Left renal cortex interstitium (tissue), 4 donors: ENCODE data around the gene HELZ. TPM values are rescaled to one million over a fixed set of nuclear protein-coding genes. Genes with fewer than 3 reads are reported as not detected.
"Not testable (repeated sequence)": the region's sequence is repeated elsewhere in the genome, so short reads cannot be mapped to it uniquely, and the experiment has no call there.

Source experiments
- DNase-seq, 4 donors: peaks; one replicate each; pipeline ENCODE4 v3.0.0-alpha.2; 2013; ENCODE audit warnings: low read depth in 4 of 4, low spot score in 2 of 4, missing footprints in 1 of 4
- polyA plus RNA-seq, 4 donors: library from polyadenylated mRNA; unstranded; fragments of 120-200 nt; gene quantifications; one replicate each; pipeline ENCODE4 v1.2.1, GENCODE V29; 2013; ENCODE audit not compliant: insufficient read length in 4 of 4

The HELZ gene
- polyA plus RNA-seq, 4 donors = 21.6 to 38.8 (median 33.2) TPM

DNA sequence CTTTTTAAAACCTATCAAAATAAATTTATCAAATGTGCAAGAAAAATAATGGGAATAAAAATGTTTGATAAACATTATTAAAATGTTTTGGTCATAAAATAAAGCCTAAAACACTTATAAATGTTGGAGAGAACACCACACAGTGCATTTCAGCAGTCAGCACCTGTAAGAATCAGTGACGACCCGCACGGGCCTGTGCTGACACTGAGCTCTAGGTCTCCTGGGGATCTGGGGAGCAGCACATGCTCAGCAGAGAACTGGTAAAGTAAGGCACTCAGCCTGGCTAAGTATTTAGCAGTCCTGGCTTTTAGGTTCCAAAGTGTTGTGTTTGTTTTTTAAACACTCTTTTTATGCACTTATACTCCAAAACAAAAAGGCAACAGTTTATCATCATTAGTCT is 46.9 kb downstream of the HELZ start:
- no peak for DNase-seq

DNA sequence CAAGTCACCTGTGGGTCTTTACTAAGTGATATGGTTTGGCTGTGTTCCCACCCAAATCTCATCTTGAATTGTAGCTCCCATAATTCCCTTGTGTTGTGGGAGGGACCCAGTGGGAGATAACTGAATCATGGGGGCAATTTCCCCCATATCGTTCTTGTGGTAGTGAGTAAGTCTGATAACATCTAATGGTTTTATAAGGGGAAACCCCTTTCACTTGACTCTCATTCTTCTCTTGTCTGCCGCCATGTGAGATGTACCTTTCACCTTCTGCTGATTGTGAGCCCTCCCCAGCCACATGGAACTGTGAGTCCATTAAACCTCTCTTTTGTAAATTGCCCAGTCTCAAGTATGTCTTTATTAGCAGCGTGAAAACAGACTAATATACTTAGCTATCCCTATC is 48.0 kb downstream of the HELZ start:
- not testable (repeated sequence) for DNase-seq

DNA sequence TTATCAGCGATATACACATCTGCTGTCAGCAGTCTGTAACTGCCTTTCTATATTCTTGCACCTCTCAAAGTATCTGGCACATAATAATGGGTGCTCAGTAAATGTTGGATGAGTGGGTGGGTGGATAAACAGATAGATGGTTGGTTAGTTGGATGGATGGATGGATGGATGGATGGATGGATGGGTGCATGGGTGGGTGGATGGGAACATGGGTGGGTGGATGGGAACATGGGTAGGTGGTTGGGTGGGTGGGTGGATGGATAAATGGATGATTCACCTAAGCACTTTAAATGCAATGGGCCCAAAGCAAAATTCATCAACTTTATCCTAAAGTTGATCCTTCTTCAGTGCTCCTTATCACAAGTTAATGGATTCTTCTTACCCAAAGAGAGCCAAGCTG is 48.6 kb downstream of the HELZ start:
- DNase-seq = no peak

DNA sequence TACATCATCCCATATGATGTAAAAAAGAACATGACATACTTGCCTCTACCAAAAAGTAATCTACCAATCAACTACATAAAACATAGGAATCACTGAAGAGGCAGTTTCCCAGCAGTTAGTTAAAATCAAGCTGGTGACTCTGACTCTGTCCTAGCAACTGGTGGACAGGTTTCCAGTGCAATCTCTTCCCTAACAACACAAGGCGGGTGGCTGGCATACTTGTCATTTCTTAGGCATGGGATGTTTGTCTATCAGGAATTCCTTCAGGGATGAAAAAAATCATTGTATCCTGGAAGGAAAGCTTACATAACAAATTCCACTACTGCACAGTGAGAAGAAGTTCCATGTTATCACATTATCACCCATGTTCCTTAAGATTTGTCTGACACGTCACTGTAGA is 50.9 kb downstream of the HELZ start:
- DNase-seq = no peak

DNA sequence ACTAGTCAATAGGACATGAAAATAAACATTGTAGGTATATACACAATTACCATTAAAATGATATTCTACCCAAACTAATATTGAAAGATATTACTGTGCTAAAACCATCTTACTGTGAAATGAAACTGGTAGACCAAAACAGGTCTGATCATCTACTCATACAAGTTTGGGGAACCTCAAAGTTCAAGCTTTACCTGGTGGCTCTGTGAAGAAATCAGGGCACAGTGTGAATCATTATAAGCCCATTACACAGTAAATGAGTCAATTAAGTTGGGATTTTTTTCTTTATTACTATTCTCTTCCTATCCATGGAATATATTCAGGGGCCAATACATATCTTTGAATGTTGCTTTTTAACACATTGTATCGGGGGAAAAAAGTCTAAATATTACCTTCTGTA is 57.1 kb downstream of the HELZ start:
- no peak for DNase-seq

DNA sequence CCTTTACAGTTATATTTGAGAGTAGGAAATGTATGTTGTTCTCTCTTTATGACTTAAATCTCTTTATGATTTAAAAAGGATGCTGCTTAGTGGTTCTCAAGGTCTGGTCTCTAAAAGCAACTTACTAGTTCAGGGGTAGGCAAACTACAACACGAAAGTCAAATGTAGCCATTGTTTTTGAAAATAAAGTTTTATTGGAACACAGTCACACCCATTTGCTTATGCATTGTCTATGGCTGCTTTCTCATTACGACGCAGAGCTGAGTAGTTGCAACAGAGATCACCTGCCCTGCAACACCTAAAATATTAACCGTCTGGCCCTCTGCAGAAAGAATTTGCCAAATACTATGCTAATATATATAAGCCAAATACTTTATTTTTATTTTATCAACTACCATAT is 58.2 kb downstream of the HELZ start:
- no peak for DNase-seq

DNA sequence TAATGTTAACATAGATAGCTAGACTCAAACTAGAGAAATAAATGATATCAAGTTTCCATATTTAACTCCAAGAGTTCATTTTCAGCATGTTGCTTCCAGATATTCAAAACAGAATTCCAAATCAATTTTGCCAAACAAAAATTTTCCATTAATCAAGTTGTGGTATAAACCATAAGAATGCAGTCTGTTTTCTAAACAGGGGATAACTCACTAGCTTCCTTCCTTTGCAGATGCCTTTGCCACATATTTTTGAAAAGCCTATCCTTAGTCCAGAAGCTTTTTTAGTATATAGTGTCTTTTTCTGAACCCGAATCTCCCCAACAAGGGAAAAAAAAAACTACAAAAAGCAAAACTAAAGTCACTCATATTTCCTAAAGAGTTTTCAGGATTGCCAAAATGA is 61.5 kb downstream of the HELZ start:
- DNase-seq = no peak

DNA sequence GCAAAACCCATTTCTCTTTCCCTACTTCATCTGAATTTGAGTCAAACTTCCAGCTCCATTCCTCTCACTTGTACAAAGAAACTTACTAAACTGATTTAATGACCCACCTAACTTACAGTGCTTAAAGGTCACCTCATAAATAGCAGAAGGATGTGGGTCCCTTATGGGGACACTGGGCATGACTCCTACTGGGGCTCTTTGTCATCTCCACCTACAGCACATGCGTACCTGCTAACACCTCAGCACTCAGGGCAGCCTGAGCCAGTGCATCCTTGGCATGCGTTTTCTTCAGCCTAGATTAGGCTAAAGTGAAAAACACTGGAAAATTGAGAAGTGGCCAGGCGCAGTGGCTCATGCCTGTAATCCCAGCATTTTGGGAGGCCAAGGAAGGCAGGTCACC is 63.2 kb downstream of the HELZ start:
- no peak for DNase-seq

DNA sequence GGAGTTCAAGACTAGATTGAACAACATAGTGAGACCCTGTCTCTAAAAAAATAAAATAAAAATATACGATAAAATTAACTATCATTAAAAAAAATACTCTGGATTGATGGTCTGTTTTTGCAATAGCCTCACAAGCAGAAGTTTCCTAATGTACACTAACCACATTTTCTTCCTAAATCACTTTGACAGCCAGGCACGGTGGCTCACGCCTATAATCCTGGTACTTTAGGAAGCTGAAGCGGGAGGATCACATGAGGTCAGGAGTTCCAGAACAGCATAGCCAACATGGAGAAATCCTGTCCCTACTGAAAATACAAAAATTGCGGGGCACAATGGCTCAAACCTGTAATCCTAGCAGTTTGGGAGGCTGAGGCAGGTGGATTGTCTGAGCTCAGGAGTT is 64.7 kb downstream of the HELZ start:
- DNase-seq = no peak

DNA sequence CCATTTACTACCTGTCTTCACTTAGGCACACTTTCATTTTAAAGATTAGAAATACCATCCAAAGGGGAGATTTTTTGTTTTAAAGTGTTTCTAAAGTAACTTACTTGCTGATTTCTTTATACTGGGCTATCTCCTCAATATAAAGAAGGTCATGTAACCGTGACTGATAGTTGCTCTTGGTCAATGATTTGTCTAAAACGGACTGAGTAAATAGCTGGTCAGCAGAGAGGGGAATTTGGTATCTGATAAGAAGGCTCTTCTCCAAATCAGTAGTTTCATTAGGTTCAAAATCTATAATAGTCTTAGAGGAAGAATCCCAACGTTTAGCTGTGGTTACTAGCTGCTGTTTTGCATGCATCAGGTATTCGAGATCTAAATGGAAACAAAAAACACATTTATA is 66.4 kb downstream of the HELZ start:
- no peak for DNase-seq

DNA sequence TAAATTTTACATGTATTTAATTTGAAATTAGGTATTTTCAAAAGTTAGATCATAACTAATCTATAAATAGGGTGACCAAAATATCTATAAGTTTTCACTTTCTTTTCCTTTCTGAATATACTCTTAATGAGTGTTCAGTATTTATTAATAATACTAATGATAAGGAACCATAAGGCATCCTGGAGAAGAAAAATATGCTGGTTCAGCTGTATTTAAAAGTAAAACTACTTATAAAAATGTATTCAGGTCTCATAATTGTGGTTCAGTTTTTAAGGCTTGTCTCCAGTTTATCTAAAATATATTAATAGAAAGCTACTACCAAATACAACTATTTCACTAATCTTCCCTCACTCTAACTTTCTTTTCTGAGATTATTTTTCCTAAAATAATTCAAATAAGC is 67.3 kb downstream of the HELZ start:
- no peak for DNase-seq

DNA sequence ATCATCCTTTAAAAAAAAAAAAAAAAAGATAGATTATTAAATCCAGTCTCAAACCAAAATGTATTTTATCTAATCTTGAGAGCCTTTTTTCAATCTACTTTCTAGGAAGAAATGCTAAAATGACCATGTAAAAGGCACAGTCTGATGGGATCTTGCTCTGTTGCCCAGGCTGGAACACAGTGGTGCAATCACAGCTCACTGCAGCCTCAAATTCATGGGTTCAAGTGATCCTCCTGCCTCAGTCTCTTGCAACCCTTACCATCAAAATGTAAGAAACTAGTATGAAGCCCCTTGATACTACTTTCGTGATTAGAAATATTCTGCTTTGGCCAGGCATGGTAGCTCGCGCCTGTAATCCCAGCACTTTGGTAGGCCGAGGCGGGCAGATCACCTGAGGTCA is 70.8 kb downstream of the HELZ start:
- DNase-seq = no peak

DNA sequence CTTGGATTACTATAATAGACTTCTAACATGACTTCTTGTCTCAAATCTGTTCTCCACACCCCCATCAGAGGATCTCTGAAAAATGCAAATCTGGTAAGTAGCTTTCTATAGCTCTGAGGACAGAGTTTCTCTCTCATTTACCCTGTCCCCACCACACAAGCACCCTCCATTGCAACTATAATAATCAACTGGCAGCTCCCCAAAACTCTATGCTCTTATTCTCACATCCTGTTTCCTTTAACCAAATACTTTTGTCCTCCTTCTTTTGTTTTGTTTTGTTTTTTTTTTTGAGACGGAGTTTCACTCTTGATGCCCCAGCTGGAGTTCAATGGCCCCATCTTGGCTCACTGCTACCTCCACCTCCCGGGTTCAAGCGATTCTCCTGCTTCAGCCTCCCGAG is 73.4 kb downstream of the HELZ start:
- no peak for DNase-seq

DNA sequence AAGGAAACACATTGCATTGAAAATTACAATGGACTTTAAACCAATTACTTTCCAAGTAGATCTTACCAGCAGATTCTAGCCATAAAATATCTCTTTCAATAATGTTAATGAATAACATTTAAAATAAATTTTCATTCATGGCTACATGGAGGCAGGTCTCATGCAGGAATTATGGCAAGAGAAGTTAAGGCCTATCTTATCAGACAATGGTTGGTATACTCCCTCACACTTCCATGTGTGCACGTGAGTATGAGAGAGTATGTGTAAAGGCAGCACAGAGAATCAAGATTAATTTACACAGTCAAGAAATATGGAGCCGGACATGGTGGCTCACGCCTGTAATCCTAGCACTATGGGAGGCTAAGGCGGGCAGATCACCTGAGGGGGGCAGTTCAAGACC is 76.5 kb downstream of the HELZ start:
- DNase-seq = no peak

DNA sequence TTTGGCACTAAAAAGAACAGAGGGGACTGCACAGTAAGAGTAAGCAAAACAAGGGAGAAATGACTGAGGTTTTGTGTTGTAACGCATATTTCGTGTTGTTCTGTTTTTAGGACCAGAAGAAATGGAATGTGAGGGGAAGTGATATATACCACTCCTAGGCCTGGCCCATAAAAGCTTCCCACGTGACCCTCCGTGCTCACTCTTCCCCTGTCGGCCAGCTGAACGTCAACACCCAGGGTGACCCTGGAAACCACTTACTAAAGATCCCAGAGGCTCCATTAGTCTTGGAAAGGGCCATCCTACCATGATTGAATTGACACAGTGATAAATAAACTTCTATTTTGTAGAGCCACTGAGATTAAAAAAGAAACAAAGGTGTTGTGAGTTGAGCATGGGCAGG is 79.8 kb downstream of the HELZ start:
- DNase-seq = no peak

DNA sequence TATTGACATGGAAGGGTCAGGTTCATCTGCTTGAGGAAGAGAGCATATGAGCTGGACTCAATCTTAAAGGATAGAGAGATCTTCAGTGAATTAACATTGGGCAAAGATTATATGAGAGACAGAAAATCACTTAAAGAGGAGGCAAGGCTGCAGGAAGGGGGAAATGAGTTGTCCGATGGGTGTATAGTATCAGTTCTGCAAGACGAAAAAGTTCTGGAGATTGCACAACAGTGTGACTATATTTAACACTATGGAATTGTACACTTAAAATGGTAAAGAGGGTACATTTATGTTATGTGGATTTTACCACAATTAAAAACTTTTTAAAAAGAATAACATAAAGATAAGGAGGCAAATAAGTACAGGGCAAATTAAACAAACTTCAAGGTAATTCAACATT is 80.7 kb downstream of the HELZ start:
- no peak for DNase-seq

DNA sequence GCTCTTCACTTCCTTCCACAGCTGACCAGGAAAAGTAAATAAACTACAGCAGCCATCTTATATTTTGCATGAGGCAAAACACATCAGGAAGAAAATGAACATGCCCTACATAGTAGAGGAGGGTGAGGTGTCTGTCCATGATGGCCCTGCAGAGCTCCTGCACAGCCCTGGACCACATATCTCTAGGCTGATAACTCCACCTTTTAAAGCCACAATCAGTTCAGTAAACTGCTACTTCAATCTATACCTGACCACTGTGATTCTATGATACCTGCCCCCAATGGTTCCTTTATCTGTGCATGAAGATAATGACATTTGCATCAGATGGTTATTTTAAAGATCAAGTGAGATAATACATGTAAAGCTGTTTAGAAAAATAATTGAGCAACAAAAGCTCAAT is 82.2 kb downstream of the HELZ start:
- no peak for DNase-seq

DNA sequence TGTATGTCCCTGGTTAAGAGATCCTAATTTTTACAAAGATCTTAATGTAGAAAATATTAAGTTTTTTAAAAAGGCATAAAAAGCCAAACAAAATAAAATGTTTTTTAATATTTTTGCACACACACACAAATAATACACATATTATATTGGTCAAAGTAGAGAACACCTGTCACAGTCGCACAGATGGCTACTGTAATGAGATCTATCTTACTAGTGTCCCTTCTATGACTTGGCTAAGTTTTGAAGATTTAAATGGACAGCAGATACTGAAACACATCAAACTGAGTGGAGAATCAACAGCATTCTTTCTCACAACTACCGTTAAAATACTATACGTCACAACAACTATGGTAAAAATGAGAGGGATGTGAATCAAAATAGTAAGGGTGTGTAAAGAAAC is 83.4 kb downstream of the HELZ start:
- DNase-seq = no peak

DNA sequence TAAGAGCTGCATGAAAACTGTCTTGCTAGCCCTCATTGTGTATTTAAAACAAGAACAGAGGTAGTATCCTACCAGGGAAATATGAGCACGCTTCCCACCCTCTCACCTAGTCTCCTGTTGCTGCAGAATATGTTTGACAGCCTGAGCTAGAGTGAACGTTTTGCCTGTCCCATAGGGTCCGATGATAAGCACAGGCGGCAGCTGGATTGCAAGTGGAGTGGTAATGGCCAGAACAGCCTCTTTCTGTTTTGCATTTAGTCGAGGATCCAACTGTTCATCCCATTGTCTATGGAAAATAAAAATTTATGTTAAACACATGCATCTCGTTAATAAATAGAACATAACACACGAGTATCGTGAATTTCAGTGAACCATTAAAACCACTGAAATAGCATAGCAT is 84.2 kb downstream of the HELZ start:
- DNase-seq = no peak

DNA sequence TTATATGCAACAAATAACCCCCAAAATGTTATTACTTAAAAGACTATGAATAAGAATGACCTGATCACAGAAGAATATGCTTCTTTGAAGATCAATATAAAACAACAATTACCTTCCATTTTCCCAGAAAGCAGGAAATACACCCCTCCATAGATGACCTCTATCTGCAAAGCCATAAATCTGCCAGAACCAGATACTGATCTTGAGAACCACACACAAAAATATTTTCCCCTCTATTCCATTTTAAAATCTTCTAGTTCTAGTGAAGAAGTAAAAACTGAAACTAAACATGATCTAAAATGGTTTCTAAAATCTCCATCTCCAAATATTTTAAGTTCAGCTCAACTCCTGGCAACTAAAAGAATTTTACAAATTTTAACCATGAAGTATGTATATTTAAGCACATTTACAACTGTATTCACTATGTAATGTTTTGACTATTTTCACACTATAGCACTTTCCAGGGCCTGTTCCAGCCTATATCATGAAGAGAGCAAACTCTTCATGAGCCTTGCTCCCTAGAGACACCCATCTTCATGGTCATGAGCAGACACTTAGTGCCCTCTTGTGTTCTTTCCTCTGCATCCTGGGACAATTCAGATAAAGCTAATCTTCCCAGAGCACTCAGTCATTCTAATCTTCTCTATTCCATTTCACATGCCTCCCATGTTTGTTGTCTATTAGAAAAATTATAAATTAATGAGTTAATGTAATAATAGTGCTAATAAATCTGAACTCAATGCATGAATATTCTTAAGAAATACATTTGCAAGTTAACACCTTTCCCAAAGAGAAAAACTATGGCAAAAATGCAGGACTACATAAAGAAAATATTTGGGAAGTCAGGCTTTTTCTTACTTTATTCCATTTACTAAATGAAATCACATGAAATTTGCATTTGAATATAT is 87.0 kb downstream of the HELZ start:
- no peak for DNase-seq

DNA sequence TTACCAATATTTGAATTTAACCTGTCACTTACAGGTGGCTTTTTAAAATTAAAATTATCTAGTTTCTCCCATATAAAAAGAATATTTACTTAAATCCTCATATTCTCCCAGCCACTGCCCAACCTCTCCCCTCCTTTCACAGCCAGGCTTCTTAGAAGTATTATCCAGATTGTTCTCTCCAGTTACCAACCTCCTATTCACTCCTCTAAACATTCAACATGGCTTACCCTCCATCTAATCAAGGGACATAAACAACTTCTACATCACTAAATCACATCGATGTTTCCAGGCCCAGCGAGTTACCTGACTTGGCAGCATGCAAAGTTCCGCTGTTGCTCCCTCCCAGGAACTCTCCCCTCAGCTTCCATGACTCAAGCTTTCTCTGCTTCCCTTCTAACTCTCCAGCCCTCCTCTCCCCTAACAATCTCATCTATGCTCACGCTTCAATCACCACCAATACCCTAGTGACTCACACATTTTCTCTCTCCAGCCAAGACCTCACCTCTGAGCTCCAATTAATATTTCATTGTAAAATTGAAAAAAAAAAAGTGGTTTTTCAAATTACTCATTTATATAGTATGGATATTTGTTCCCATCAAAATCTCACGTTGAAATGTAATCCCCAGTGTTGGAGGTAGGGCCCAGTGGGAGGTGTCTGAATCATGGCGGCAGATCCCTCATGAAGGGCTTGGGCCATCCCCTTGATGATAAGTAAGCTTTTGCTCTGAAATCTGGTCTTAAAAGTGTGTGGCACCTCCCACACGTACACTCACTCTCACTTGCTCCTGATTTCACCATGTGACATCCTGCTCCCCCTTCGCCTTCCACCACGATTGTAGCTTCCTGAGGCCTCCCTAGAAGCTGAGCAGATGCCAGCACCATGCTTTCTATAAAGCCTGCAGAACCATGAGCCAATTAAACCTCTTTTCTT is 88.5 kb downstream of the HELZ start:
- DNase-seq = no peak

DNA sequence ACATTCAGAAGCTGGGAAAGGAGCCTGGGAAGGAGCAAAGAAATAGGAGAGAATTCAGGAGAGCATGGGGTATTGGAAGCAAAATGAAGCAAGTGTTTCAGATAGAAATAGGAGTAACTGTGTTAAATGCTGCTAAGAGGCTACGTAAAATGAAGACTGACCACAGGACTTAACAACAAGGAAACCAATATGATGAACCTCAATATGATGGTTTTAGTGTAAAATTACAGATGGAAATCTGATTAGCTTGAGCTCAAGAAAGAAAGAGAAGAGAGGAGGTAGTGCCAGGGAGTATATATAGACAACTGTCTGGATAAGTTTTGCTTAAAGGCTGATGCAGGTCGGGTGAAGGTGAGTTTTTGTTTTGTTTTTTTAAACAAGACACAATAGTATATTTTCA is 92.2 kb downstream of the HELZ start:
- DNase-seq = no peak
